HG03442 (cell line): ENCODE data around the gene PTPRN2.

ENCODE experiments used
- ATAC-seq: cut with Tn5 transposase; IDR thresholded peaks from one replicate; pipeline ENCODE4 v1.9.1; 2021; ENCODE audit warnings: mild to moderate bottlenecking, moderate library complexity; ENCODE audit not compliant: unreplicated experiment

The PTPRN2 gene

DNA sequence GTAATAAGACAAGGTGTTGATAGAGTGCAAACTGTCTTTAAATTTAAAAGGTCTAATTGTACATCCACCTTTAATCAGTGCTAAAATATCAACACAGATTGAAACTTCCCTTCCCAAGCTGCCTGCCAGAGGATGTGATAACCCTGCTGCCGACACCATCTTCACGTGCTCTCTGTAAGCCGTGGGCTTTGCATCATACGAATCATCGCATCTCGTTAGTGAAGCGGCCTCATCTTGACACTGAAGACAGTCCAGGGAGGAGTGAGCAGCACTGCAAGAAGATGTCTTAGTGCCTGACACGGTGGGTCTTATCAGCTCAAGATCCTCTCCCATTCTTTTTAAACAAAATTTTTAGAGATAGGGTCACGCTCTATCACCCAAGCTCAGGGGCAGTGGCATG is 518.8 kb downstream of the PTPRN2 start:
- ATAC-seq, result no peak

GRCh38 chr7:158067931-158068482 is 519.6 kb downstream of the PTPRN2 start:
- no peak for ATAC-seq

DNA sequence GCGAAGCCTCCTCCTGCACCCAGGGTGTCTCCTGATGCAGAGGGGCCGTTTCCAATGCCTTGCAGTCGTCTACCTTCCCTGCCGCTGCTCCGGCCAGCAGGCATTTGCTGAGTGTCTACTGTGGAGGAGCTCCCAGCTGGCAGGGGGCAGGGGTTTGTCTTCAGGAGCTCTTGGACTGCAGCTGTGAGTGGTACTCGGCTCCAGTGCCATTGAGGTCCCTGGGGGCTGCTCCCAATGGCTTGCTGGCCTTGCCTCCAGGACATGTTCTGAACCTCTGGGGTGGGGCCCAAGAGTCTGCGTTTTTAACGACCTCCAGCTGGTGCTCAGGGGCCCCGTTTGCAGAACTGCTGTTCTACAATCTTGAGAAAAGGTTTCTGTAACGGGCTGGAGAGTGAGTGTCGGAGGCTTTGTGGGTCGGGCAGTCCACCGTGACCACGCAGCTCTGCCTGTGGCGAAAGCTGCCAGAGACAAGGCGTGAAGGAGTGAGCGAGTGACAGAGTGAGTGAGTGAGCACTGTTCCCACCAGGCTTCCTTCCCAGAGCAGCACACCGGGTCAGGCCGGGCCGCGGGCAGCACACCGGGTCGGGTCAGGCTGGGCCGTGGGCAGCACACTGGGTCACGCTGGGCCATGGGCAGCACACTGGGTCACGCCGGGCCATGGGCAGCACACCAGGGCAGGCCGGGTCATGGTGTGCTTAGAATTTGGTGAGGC is 520.2 kb downstream of the PTPRN2 start:
- ATAC-seq, result no peak

DNA sequence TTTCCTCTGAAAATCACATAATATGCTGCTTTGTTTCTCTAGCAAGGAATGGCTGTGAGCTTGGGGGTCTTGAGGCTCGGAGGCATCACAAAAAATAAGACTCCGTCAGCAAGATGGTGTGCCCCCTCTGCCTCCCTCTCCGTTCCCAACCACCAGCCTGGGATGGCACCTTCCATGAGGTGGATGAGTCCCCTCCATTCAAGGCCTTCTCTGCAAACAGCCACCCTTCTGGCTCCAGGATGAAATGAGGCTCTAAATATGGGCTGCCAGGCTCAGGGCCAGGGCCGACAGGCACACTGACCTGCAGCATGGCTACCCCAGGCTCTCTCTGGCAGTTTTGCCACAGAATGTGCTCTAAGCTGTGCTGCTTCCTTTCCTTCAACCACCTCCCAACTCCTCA is 521.5 kb downstream of the PTPRN2 start:
- ATAC-seq, result no peak

GRCh38 chr7:158065340-158065739 is 522.3 kb downstream of the PTPRN2 start:
- ATAC-seq, result no peak

DNA sequence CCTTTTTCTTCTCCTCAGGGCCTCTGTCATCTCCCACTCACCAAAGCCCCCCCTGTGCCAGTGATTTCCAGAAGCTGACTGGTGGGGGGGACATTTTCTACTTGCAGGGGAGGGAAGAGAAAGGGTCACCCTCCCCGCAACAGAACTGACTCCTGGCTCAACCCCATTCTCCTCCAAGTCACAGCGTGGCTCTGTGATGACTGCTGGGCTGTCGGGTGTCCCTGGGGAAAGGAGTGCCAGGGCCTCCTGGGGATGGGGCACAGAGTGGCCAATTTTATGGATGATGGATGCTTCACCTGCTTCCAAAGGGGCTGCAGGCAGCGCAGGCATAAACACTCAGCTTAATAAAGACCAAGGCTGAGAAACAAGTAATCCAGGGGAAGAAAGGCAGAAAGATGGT is 523.0 kb downstream of the PTPRN2 start:
- no peak for ATAC-seq

GRCh38 chr7:158063850-158064610 is 523.6 kb downstream of the PTPRN2 start:
- ATAC-seq, result no peak

DNA sequence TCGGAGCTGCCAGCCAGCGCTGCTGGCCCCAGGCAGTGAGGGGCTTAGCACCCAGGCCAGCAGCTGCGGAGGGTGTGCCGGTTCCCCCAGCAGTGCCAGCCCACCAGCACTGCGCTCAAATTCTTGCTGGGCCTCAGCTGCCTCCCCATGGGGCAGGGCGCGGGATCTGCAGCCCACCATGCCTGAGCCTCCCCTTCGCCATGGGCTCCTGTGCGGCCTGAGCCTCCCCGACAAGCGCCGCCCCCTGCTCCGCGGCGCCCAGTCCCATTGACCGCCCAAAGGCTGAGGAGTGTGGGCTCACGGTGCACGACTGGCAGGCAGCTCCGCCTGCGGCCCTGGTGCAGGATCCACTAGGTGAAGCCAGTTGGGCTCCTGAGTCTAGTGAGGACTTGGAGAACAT is 525.0 kb downstream of the PTPRN2 start:
- no peak for ATAC-seq

DNA sequence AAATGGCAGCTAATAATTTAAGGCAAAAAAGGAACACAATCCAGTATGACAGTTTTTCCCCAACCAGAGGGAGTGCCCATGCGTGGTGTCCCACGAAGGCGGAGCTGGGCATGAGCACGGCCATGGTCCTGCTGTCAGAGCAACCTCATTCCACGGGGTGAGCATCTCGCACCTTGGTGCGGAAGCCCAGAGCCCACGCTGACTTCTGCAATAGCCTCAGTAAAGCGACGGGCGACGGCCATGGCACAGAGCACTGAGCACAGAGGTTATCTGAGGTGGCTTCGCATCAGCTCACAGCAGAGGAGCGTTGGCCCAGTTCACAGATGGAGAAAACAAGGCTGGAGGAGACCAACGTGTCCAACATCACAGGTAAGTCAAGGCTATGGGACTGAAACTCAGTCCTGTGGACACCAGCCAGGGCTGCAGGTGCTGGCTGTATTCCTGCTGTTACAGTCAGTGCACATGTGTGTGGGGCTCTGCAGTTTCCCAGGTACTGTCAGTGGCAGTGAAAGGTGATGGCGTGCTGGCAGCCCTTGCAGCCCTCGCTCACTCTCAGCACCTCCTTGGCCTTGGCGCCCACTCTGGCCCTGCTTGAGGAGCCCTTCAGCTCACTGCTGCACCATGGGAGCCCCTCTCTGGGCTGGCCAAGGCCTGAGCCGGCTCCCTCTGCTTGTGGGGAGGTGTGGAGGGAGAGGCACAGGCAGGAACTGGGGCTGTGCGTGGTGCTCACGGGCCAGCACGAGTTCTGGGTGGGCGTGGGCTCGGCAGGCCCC is 525.6 kb downstream of the PTPRN2 start:
- no peak for ATAC-seq

GRCh38 chr7:158061026-158061630 is 526.5 kb downstream of the PTPRN2 start:
- no peak for ATAC-seq

- no peak for ATAC-seq
Measured at GRCh38 chr7:158060216-158060615, 527.4 kb downstream of the PTPRN2 start.

GRCh38 chr7:158057446-158057845 is 530.2 kb downstream of the PTPRN2 start:
- ATAC-seq, result no peak

- ATAC-seq, result no peak
Measured at GRCh38 chr7:158056761-158057160, 530.9 kb downstream of the PTPRN2 start.

DNA sequence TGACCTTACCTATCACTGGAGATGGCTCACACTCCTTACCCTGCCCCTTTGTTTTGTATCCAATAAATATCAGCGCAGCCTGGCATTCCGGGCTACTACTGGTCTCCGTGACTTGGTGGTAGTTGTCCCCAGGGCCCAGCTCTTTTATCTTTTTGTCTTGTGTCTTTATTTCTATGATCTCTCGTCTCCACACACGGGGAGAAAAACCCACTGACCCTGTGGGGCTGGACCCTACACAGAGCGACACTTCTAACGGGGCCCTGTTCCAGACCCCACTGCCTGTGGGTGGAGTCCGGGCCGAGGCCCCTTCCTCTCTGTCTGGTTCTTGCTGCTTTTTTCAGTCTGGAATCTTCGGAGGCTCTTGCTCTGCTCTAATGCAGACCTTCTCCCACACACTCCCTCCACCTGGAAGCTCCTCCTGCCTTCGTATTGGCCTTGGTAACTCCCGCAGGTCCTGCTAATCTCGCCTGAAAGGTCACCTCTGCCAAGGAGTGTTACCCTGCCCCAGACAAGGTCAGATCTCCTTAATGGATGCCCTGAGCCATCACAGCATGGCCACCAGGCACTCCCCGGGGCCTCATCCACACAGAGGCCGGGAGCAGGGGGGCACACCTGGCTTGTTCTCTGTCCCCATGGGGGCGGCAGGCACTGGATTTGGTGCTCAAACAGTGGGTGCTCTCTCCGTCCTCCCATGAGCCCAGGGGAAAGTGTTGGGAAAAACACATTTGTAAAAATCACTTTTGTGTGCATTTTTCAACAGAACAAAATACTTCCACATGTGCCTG is 531.7 kb downstream of the PTPRN2 start:
- ATAC-seq, result no peak

- ATAC-seq, result no peak
Measured at GRCh38 chr7:158054611-158055010, 533.0 kb downstream of the PTPRN2 start.

DNA sequence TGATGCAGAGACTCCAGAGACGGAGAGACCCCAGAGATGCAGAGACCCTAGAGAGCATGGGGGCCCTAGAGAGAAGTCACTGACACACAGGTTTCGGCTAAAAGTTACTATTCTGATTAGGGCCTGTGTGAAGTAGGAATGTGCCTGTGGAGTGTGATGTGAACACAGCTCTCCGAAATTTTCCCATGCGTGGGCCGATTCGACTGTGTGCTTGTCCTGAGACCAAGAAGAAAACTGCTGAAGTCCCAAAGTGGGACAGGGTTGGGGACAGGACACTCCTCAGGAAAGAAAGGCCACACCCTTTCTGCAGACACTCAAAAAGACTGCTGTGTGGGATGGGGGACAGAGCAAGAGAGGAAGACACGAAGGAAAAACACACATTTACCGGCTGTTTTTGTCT is 533.5 kb downstream of the PTPRN2 start:
- ATAC-seq, result no peak

DNA sequence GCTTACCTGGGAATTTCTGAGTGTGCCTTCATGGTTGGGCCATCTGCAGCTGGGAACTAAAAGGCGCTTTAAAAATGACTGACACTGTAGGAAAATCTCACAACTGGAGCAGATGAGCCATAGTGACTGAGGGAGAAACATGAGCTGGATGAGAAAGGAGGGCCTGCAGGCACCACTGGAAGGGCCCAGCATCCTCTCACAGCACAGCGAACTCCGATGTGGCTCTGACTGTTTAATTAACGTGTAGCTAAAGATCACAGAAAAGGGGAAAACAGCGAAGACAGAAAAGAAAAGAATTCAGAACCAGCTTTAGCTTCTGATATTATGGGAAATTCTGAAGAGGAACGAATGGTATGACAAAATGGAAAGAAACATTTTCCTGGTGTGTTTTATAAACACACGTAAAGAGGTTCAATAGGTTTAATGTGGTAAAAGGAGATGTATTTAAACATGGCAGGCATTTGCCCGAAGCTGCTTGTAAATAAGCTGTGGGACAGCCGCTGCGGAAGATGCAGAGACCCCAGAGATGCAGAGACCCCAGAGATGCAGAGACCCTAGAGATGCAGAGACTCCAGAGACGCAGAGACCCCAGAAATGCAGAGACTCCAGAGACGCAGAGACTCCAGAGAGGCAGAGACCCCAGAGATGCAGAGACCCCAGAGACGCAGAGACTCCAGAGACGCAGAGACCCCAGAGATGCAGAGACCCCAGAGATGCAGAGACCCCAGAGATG is 534.3 kb downstream of the PTPRN2 start:
- no peak for ATAC-seq

DNA sequence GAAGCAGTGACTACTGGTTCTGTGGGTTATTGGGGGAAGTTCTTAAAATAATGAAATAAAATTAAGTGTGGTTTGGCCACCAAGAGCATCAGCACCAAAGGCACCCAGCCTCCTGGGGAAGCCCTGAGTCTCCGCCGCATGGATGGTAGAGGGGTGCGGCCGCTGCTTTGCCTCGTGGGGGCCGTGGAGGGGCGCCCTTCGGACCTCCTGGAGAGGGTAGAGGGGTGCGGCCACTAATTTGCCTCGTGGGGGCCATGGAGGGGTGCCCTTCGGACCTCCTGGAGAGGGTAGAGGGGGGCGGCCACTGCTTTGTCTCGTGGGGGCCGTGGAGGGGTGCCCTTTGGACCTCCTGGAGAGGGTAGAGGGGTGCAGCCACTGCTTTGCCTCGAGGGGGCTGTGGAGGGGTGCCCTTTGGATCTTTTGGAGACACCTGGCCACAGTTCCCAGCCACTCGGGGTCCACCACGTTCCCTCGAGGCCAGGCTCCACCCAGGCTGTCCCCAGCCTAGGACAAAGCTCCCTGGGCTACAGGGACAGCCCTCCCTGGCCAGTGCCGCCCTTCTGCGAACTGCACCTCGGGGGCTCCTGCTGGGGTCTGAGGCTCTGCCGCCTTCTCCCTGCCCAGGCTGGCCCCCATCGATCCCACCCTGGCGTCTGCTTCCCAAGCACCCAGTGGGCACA is 535.1 kb downstream of the PTPRN2 start:
- ATAC-seq, result no peak

DNA sequence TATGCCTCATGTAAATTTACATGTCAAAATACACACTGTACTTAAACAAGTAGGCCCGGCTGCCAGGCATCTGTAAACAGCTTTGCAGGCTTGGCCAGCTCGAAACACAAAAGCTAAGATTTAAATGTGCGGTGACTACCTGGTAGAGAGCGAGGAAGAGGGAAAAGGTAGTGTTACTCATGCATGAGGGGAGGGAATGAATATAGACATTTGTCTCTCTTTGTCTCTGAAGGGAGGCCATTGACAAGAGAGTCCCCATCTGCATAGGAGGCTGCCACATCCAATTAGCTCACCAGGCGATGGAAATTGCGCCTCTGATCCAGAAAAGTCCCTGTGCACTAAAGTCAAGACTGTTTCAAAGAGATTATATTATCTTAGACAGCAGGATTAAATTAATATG is 535.8 kb downstream of the PTPRN2 start:
- no peak for ATAC-seq
